HCT116 (cell line): ENCODE data around the gene CTDNEP1. TPM values are rescaled to one million over a fixed set of nuclear protein-coding genes. Genes with fewer than 3 reads are reported as not detected.

Source experiments
- ATAC-seq: fragments of 200-7000 bp; cut with Tn5 transposase; 2 replicates; pipeline ENCODE4 v1.9.1; 2020; ENCODE audit warnings: mild to moderate bottlenecking, moderate library complexity
- BruUV-seq: library from RNA; stranded (reverse); fragments of 400-500 nt; replicated peaks from 2 replicates; lab custom pipeline; 2021; lab: Mats Ljungman, UMichigan
- CTCF ChIA-PET: fragments of 300-600 bp; sonication (Branson Sonifier 250); formaldehyde crosslinking; loops from one replicate; lab custom pipeline; 2021; ENCODE audit warnings: antibody characterized with exemption; lab: Charles Lee
- POLR2A ChIA-PET: fragments of 300-600, 350-600 bp; sonication (Branson Sonifier 250); formaldehyde crosslinking; loops from one replicate; lab custom pipeline; 2021; ENCODE audit warnings: antibody characterized with exemption; lab: Charles Lee
- RAD21 ChIA-PET, 2 experiments: fragments of 300-600 bp; sonication (Branson Sonifier 250); formaldehyde crosslinking; loops; one replicate each; lab custom pipeline; 2023; ENCODE audit warnings: low total read pairs in 2 of 2; ENCODE audit not compliant: uncharacterized antibody in 2 of 2, unreplicated experiment in 2 of 2, low non-redundant PET in 1 of 2; lab: Charles Lee
- DNase-seq: peaks from one replicate; pipeline ENCODE4 v3.0.0-alpha.2; 2010; ENCODE audit warnings: low read depth, low spot score
- H2AFZ ChIP-seq: fragments of 200-600 bp; shearing (Covaris generic), sonication (generic); 2 replicates; pipeline ENCODE4 v1.6.1; 2017; ENCODE audit warnings: low read depth, mixed run types, mixed read lengths, antibody characterized with exemption, low read length; ENCODE audit not compliant: poor library complexity, severe bottlenecking
- H3K27ac ChIP-seq: 2 replicates; pipeline ENCODE4 v1.5.1; 2012; ENCODE audit warnings: low read depth, low read length
- H3K27me3 ChIP-seq: fragments of 200-600 bp; sonication (generic); 2 replicates; pipeline ENCODE4 v1.6.1; 2016; ENCODE audit warnings: mixed run types, low read length, mixed read lengths; ENCODE audit not compliant: insufficient read depth
- H3K36me3 ChIP-seq, 2 experiments: fragments of 200-500 bp in 1 of 2; fragments of 200-600 bp in 1 of 2; sonication (Bioruptor generic) in 1 of 2; sonication (generic) in 1 of 2; 2 replicates each; pipeline versions ENCODE4 v1.5.1 to v1.6.1; 2014 to 2016; ENCODE audit warnings: low read length in 2 of 2, inconsistent platforms in 1 of 2, mixed read lengths in 1 of 2, mixed run types in 1 of 2; ENCODE audit not compliant: insufficient read depth in 2 of 2, control insufficient read depth in 1 of 2
- H3K4me1 ChIP-seq, 2 experiments: fragments of 200-600 bp in 1 of 2; sonication (generic) in 1 of 2; 2 replicates each; pipeline versions ENCODE4 v1.5.1 to v1.6.1; 2012 to 2017; ENCODE audit warnings: low read length in 2 of 2, inconsistent platforms in 1 of 2, mild to moderate bottlenecking in 1 of 2, mixed read lengths in 1 of 2, mixed run types in 1 of 2, moderate library complexity in 1 of 2; ENCODE audit not compliant: insufficient read depth in 2 of 2, control insufficient read depth in 1 of 2
- H3K4me2 ChIP-seq: fragments of 200-600 bp; sonication (generic); 2 replicates; pipeline ENCODE4 v1.6.1; 2017; ENCODE audit warnings: mixed run types, low read length, mixed read lengths
- H3K4me3 ChIP-seq, 2 experiments: fragments of 200-600 bp in 1 of 2; sonication (generic) in 1 of 2; replicated peaks in 1 of 2; 2 replicates each; pipeline ENCODE4 v1.5.1; 2011 to 2016; ENCODE audit warnings: low read length in 2 of 2, control low read depth in 1 of 2, low read depth in 1 of 2, mild to moderate bottlenecking in 1 of 2, mixed read lengths in 1 of 2, mixed run types in 1 of 2
- H3K79me2 ChIP-seq: fragments of 200-600 bp; sonication (generic); 2 replicates; pipeline ENCODE4 v1.6.1; 2017; ENCODE audit warnings: mild to moderate bottlenecking, mixed run types, low read length, moderate library complexity, mixed read lengths; ENCODE audit not compliant: insufficient read depth
- H3K9ac ChIP-seq: fragments of 200-600 bp; sonication (generic); 2 replicates; pipeline ENCODE4 v1.6.1; 2016; ENCODE audit warnings: low read length, mixed read lengths
- H3K9me2 ChIP-seq: fragments of 200-600 bp; sonication (generic), shearing (Covaris generic); 2 replicates; pipeline ENCODE4 v1.6.1; 2017; ENCODE audit warnings: mixed run types, mild to moderate bottlenecking, moderate library complexity; ENCODE audit not compliant: insufficient read depth
- H3K9me3 ChIP-seq, 2 experiments: fragments of 200-500 bp in 1 of 2; fragments of 200-600 bp in 1 of 2; sonication (Bioruptor generic) in 1 of 2; sonication (generic) in 1 of 2; 2 replicates each; pipeline ENCODE4 v1.6.1; 2014 to 2017; ENCODE audit warnings: low read length in 2 of 2, mixed read lengths in 2 of 2, inconsistent platforms in 1 of 2, low read depth in 1 of 2, mild to moderate bottlenecking in 1 of 2, mixed run types in 1 of 2, moderate library complexity in 1 of 2; ENCODE audit not compliant: control insufficient read depth in 1 of 2, insufficient read depth in 1 of 2
- H4K20me1 ChIP-seq: fragments of 200-600 bp; sonication (generic), shearing (Covaris generic); 2 replicates; pipeline ENCODE4 v1.6.1; 2017; ENCODE audit warnings: mixed run types, mild to moderate bottlenecking, moderate library complexity; ENCODE audit not compliant: insufficient read depth
- CBX3 ChIP-seq: IDR thresholded peaks from 2 replicates; pipeline ENCODE4 v1.6.1; 2012; ENCODE audit warnings: low read depth
- CEBPB ChIP-seq: IDR thresholded peaks from 2 replicates; pipeline ENCODE4 v1.6.1; 2012; ENCODE audit warnings: low read depth
- EGR1 ChIP-seq: IDR thresholded peaks from 2 replicates; pipeline ENCODE4 v1.6.1; 2012; ENCODE audit warnings: low read depth
- ELF1 ChIP-seq: IDR thresholded peaks from 2 replicates; pipeline ENCODE4 v1.6.1; 2012; ENCODE audit warnings: low read depth, borderline replicate concordance
- EZH2 ChIP-seq: fragments of 200-600 bp; sonication (generic); IDR thresholded peaks from 2 replicates; pipeline ENCODE4 v1.6.1; 2017; ENCODE audit warnings: antibody characterized with exemption, mixed run types
- EZH2phosphoT487 ChIP-seq: fragments of 200-600 bp; IDR thresholded peaks from 2 replicates; pipeline ENCODE4 v1.6.1; 2018; ENCODE audit warnings: antibody characterized with exemption, borderline replicate concordance
- FOSL1 ChIP-seq: IDR thresholded peaks from 2 replicates; pipeline ENCODE4 v1.6.1; 2012; ENCODE audit warnings: low read depth
- JUND ChIP-seq: IDR thresholded peaks from 2 replicates; pipeline ENCODE4 v1.6.1; 2012
- POLR2A ChIP-seq: IDR thresholded peaks from 2 replicates; pipeline ENCODE4 v1.7.0; 2011; ENCODE audit warnings: borderline replicate concordance; ENCODE audit not compliant: insufficient read depth, insufficient read length; ENCODE audit errors: extremely low read depth
- SP1 ChIP-seq: IDR thresholded peaks from 2 replicates; pipeline ENCODE4 v1.6.1; 2012; ENCODE audit warnings: low read depth
- SRF ChIP-seq: IDR thresholded peaks from 2 replicates; pipeline ENCODE4 v1.6.1; 2012; ENCODE audit warnings: low read depth
- TCF7L2 ChIP-seq: IDR thresholded peaks from 2 replicates; pipeline ENCODE4 v1.7.0; 2011; ENCODE audit warnings: borderline replicate concordance, inconsistent platforms; ENCODE audit not compliant: insufficient read depth, insufficient read length; ENCODE audit errors: extremely low read depth
- YY1 ChIP-seq: IDR thresholded peaks from 2 replicates; pipeline ENCODE4 v1.6.1; 2011; ENCODE audit warnings: low read length, low read depth, moderate library complexity, mild to moderate bottlenecking; ENCODE audit not compliant: insufficient replicate concordance; ENCODE audit errors: extremely low read depth
- ZBTB33 ChIP-seq: IDR thresholded peaks from 2 replicates; pipeline ENCODE4 v1.6.1; 2011; ENCODE audit warnings: mild to moderate bottlenecking, low read length, moderate library complexity; ENCODE audit not compliant: insufficient replicate concordance; ENCODE audit errors: extremely low read depth
- ZFX ChIP-seq: fragments of 450-650 bp; IDR thresholded peaks from 2 replicates; pipeline ENCODE4 v1.6.1; 2017
- ZNF274 ChIP-seq: fragments of 200-500 bp; sonication (Bioruptor generic); IDR thresholded peaks from 2 replicates; pipeline ENCODE4 v1.6.1; 2014; ENCODE audit warnings: mild to moderate bottlenecking, low read depth, low read length, inconsistent platforms
- intact Hi-C: fragments of 100-400 bp; cut with micrococcal nuclease; formaldehyde crosslinking; loops from 2 replicates; pipeline ENCODE4 v1.10.0; 2022
- total RNA-seq: library from RNA; stranded (reverse); gene quantifications from one replicate; pipeline ENCODE4 v1.2.1, GENCODE V29; 2021; ENCODE audit not compliant: unreplicated experiment
- TF ChIP-seq, protein P1 (sequence below): IDR thresholded peaks from 2 replicates; pipeline ENCODE4 v1.6.1; 2012; ENCODE audit warnings: low read depth
- TF ChIP-seq, protein P2 (sequence below): IDR thresholded peaks from 2 replicates; pipeline ENCODE4 v1.6.1; 2012

The CTDNEP1 gene
- total RNA-seq, 1 experiment from 2014 or later, result 143 TPM

DNA sequence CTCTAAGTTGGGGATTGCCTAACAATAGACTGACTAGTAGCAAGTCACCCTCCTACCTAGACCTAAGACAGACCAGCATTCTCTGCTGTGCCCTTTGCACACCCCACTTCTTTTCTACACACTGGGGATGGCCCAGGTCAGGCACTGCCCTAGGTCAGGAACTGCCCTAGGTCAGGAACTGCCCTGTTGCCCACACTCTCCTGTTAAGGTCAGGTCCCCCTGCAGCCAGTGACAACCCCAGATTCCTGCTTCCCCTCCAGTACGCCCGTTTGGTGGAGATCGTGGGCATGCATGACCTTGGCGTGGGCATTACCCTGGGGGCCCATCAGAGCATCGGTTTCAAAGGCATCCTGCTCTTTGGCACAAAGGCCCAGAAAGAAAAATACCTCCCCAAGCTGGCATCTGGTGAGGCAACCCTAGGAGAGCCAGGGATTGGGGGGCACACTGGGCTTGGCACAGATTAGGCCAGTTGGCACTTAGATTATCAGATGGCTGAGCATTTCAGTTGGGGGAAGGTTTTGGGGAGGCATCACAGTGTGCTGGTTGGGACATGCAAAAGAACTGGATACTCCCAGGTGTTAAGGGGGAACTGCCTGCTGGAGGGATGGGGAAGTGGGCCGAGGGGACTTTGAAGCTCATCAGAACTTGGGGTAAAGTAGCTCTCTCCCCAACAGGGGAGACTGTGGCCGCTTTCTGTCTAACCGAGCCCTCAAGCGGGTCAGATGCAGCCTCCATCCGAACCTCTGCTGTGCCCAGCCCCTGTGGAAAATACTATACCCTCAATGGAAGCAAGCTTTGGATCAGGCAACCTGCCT lies 30.0 kb downstream of the CTDNEP1 start:
- POLR2A ChIA-PET, result interaction anchor here (1.1 to 3.2 kb wide), 8 partner anchors 13 to 363 kb away, joined by 3 to 19 read pairs (median 9); partner anchors contain the start of genes DVL2, GABARAP and MPDU1
- TF ChIP-seq EZH2phosphoT487 (no peak), ZBTB33 (no peak), CBX3 (no peak), YY1 (no peak), POLR2A (no peak), SP1 (no peak), JUND (no peak), ZFX (no peak), EGR1 (no peak), TCF7L2 (no peak), ELF1 (no peak), EZH2 (no peak), ZNF274 (no peak), FOSL1 (no peak), CEBPB (no peak), SRF (no peak)
- TF ChIP-seq, protein P1, sequence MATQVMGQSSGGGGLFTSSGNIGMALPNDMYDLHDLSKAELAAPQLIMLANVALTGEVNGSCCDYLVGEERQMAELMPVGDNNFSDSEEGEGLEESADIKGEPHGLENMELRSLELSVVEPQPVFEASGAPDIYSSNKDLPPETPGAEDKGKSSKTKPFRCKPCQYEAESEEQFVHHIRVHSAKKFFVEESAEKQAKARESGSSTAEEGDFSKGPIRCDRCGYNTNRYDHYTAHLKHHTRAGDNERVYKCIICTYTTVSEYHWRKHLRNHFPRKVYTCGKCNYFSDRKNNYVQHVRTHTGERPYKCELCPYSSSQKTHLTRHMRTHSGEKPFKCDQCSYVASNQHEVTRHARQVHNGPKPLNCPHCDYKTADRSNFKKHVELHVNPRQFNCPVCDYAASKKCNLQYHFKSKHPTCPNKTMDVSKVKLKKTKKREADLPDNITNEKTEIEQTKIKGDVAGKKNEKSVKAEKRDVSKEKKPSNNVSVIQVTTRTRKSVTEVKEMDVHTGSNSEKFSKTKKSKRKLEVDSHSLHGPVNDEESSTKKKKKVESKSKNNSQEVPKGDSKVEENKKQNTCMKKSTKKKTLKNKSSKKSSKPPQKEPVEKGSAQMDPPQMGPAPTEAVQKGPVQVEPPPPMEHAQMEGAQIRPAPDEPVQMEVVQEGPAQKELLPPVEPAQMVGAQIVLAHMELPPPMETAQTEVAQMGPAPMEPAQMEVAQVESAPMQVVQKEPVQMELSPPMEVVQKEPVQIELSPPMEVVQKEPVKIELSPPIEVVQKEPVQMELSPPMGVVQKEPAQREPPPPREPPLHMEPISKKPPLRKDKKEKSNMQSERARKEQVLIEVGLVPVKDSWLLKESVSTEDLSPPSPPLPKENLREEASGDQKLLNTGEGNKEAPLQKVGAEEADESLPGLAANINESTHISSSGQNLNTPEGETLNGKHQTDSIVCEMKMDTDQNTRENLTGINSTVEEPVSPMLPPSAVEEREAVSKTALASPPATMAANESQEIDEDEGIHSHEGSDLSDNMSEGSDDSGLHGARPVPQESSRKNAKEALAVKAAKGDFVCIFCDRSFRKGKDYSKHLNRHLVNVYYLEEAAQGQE, result no peak
- TF ChIP-seq, protein P2, sequence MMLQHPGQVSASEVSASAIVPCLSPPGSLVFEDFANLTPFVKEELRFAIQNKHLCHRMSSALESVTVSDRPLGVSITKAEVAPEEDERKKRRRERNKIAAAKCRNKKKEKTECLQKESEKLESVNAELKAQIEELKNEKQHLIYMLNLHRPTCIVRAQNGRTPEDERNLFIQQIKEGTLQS, result no peak

More for the DNA sequence above, 30.0 kb downstream of the CTDNEP1 start:
- Histone ChIP-seq H3K9me2 (no peaks in the 10 kb centered on the region), H3K4me1 (peaks cover 7 to 41% of the 10 kb centered on the region in 2 experiments; a peak in 3 of 4 replicates), H3K27ac (peak overlapping the region; percentile 99), H3K9ac (peak overlapping the region; percentile 95), H4K20me1 (no peaks in the 10 kb centered on the region), H3K4me2 (peak overlapping the region; percentile 96), H3K9me3 (no peaks in the 10 kb centered on the region), H3K27me3 (no peaks in the 10 kb centered on the region), H3K36me3 (peaks cover 30 to 41% of the 10 kb centered on the region in 2 experiments; a peak in 3 of 4 replicates), H3K79me2 (peaks cover 30% of the 10 kb centered on the region), H2AFZ (no peak overlapping the region), H3K4me3 (peak overlapping the region; percentile 69 to 75)
- CTCF ChIA-PET, result interaction anchor here (0.9 to 2.8 kb wide), 14 partner anchors 8 to 339 kb away, joined by 3 to 37 read pairs (median 5); partner anchors contain the start of genes GABARAP, NEURL4, PHF23 and SLC2A4
- no TSS peak for BruUV-seq
- ATAC-seq, result no peak
- RAD21 ChIA-PET, result interaction anchor here (0.6 to 1.2 kb wide), 6 partner anchors 15 to 189 kb away, joined by 3 to 7 read pairs (median 5); no protein-coding TSS in a partner anchor
- no peak for DNase-seq
- intact Hi-C loops, result loop anchor here (2.0 kb wide), 1 partner anchor 75 kb away; no protein-coding TSS in a partner anchor
